ENCODE data around the gene BRD9.
"Not testable (repeated sequence)": the region's sequence is repeated elsewhere in the genome, so short reads cannot be mapped to it uniquely, and the experiment has no call there.

Gene BRD9

DNA sequence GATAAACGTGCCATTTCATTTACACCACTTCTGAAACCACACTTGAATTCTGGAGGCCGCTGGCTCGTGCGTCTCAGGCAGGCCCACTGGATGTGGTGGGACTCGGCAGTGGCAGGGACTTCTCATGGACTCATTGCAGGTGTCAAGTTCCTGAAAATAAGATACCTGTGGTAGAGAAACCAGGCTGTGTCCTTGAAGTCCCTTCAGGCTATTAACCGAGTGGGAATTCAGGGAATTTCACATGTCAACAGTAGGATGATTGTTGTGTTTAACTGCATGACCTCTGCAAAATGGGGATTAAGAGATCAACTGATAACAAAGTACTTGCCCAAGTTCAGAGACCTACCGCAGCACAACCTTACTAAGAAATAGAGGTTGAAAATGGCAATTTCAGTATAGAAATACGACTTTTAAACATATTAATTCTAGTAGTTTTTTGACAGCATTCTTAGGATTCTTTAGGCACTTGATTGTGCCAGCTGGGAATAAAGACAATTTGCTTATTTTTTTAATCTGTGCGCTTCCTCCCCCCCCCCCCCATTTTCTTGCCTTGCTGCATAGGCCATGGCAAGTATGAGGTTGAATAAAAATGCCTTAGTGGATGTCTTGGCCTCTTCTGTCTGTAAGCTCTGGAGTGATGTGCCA is 26.9 kb upstream of the BRD9 start:
- DNase-seq (ENCODE audit: low spot score) = no peak
- TF ChIP-seq, protein P1, sequence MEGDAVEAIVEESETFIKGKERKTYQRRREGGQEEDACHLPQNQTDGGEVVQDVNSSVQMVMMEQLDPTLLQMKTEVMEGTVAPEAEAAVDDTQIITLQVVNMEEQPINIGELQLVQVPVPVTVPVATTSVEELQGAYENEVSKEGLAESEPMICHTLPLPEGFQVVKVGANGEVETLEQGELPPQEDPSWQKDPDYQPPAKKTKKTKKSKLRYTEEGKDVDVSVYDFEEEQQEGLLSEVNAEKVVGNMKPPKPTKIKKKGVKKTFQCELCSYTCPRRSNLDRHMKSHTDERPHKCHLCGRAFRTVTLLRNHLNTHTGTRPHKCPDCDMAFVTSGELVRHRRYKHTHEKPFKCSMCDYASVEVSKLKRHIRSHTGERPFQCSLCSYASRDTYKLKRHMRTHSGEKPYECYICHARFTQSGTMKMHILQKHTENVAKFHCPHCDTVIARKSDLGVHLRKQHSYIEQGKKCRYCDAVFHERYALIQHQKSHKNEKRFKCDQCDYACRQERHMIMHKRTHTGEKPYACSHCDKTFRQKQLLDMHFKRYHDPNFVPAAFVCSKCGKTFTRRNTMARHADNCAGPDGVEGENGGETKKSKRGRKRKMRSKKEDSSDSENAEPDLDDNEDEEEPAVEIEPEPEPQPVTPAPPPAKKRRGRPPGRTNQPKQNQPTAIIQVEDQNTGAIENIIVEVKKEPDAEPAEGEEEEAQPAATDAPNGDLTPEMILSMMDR (IDR thresholded peaks at IDR 0.05; ENCODE audit: extremely low read depth, missing control alignments) = no peak

DNA sequence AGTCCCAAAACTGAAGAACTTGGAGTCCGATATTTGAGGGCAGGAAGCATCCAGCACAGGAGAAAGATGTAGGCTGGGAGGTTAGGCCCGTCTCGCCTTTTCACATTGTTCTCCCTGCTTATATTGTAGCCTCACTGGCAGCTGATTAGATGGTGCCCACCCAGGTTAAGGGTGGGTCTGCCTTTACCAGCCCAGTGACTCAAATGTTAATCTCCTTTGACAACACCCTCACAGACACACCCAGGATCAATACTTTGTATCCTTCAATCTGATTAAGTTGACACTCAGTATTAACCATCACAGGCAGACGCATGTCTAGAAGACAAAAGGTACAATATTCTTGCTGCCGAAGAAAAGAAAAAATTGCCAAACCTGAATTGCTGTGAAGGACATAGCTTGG is 26.1 kb upstream of the BRD9 start:
- not testable (repeated sequence) for DNase-seq (ENCODE audit: low spot score)

DNA sequence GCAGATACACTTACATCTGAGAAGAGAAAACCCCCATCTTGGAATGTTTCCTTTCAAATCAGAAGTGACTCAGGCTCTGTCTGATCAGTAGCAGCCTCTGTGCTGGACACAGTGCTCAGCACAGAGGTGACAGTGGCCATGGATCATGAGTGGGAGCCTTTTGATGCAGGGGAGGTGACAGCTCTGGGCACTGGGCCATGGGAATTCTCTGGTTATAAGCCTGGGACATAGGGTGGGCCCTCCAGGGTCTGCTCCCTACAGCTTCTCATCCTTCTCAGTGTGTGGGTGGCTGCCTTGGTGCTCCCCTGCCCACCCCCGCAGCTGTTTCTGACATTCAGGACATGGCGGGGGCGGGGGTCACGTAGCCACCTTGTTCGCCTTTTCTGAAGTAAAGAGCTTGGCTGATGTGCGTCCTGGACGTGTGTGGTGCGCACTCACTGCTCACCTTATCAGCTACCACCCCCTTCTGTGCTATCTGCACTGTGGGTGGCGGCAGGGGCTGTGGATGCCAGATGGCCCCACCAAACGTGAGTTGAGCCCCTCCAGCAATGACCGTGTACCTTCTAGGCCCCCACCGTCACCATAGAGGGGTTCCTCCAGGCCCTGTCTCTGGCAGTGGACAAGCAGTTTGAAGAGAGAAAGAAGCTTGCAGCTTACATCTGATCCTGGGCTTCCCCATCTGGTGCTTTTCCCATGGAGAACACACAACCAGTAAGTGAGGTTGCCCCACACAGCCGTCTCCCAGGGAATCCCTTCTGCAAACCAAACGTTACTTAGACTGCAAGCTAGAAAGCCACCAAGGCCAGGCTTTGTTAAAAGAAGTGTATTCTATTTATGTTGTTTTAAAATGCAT is 24.1 kb upstream of the BRD9 start:
- TF ChIP-seq, protein P1 (IDR thresholded peaks at IDR 0.05; ENCODE audit: extremely low read depth, missing control alignments) = no peak
- no peak for DNase-seq (ENCODE audit: low spot score)

DNA sequence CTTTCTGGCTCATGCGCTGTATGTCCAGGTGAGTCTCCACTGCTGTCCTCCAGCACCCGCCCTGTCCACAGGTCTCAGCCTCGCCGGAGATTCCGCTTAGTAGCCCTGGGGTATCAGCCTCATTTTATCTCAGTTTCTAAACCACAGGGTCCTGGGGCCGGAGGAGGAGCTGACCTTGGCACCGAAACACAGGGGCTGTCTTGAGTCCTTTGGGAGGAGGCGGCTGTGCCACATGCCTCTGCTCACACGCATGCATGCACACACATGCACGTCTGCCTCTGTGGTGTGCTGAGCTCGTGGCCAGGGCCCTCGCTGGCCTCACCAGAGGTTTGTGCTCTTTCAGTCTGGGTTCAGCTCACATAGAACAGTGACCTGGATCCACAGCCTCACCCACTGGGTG is 23.3 kb upstream of the BRD9 start:
- TF ChIP-seq, protein P1 (IDR thresholded peaks at IDR 0.05; ENCODE audit: extremely low read depth, missing control alignments) = no peak
- no peak for DNase-seq (ENCODE audit: low spot score)

DNA sequence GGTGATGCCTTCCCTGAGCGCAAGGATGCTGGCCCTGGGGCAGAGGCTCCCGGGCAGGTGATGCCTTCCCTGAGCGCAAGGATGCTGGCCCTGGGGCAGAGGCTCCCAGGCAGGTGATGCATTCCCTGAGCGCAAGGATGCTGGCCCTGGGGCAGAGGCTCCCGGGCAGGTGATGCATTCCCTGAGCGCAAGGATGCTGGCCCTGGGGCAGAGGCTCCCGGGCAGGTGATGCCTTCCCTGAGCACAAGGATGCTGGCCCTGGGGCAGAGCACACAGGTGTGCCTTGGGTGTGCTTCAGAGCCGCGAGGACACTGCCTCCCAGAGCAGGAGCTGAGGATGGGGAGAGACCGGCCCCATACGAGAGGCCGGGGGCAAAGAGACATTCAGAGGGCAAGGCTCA is 22.7 kb upstream of the BRD9 start:
- DNase-seq (ENCODE audit: low spot score) = not testable (repeated sequence)

DNA sequence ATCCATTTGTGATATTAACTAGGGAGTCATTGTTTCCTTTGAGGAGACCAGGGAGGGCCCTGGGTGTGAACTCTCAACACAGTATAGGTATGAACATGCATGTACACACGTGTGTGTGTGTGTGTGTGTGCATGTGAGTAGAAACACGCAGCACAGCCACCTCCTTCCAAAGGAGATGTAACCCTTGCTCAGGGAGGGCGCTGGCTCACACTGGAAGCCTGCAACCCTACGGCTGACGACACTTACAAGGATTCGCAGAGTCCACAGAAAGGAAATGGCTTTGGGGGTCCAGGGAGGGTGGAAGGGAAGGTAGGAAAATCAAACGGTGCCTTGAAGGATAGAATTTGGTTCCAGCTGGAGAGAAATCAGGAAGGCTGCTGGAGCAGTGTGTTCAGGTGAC is 22.0 kb upstream of the BRD9 start:
- DNase-seq (ENCODE audit: low spot score) = no peak
- TF ChIP-seq, protein P1 (IDR thresholded peaks at IDR 0.05; ENCODE audit: extremely low read depth, missing control alignments) = no peak

DNA sequence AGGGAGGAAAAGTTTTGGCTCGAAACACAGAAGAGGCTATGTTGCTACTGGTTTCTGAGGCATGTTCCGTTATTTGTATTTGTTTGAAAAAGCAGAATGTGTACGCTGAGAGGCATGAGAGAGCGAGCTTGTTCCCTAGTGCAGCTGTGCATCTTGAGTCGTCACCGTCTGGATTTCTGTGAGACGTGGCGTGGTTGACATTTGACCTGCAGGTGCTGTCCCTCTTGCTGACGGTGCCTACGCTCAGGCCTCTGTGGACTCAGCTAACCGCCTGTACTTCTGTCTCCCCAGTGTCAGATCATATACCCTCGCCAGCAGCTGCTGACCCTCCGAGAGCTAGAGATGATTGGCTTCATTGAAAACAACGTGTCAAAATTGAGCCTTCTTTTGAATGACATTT is 21.6 kb upstream of the BRD9 start:
- TF ChIP-seq, protein P1 (IDR thresholded peaks at IDR 0.05; ENCODE audit: extremely low read depth, missing control alignments) = no peak

DNA sequence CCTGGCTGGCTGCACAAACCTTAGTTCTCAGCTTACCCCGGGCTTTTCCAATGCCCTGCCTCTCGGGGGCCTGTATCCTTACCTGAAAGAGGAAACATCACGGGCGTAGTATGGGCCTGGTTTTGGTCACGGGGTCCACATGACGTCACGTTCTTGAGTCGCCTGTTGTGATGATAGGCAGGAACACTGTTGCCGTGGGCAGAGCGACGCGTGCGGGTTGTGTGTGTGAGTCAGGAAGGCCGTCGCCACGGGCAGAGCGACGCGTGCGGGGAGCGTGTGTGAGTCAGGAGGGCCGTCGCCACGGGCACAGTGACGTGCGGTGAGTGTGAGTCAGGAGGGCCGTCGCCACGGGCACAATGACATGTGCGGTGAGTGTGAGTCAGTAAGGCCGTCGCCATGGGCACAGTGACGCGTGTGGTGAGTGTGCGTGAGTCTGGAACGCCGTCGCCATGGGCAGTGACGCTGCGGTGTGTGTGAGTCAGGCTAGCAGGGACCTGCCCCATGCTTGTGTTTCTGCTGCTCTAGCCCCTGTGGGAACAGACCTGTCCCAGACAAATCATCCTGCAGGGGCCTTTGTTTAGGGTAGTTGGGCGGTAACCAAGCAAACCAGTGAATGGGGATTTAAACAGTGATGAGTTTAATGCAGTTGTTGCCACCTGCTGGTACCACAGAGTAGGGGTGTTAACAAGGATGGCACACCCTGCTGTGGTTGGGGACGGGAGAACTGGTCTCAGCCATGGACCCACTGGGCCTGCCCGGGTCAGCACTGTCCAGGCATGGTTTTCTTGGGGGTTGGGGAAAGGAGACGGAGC is 19.9 kb upstream of the BRD9 start:
- DNase-seq (ENCODE audit: low spot score) = no peak
- TF ChIP-seq, protein P1 (IDR thresholded peaks at IDR 0.05; ENCODE audit: extremely low read depth, missing control alignments) = no peak

More for the DNA sequence above, 21.6 kb upstream of the BRD9 start:
- DNase-seq (ENCODE audit: low spot score) = no peak

Data from GM20000 (cell line).